GM12878 (cell line): ENCODE results near the gene CEP128.

Source experiments
- TF ChIP-seq, protein P1 (sequence below), 3 experiments: IDR thresholded peaks in 2 of 3; conservative IDR thresholded peaks in 1 of 3; 2 replicates each; pipeline ENCODE4 v1.5.1; 2011; ENCODE audit warnings: low read depth in 3 of 3, low read length in 3 of 3, mild to moderate bottlenecking in 3 of 3, control low read depth in 2 of 3, moderate library complexity in 2 of 3, inconsistent platforms in 1 of 3, mixed read lengths in 1 of 3; ENCODE audit not compliant: control insufficient read depth in 2 of 3, insufficient read depth in 1 of 3; ENCODE audit errors: extremely low read depth in 1 of 3
- TF ChIP-seq, protein P2 (sequence below): IDR thresholded peaks from 2 replicates; pipeline ENCODE4 v1.6.1; 2012; ENCODE audit warnings: low read depth, low read length, improper control_type of control experiment

DNA sequence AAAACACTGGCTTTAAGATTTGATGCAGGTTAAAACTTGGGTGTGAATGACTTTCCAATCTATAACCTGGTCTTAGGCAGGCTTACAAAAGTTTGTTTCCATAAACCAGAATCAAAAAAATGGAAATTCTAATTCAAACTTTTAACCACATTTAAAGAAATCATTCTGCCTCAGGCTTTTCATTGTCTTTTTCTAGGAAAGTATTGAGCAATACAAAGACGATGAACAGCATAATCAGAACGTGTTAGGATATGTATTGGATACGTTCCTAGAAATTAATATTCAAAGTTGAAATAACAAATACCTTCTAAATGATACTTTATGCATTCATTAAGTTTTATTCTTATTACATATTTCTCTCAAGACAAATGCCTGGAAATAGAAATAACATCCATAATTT lies 172.9 kb downstream of the CEP128 start:
- TF ChIP-seq, protein P1, sequence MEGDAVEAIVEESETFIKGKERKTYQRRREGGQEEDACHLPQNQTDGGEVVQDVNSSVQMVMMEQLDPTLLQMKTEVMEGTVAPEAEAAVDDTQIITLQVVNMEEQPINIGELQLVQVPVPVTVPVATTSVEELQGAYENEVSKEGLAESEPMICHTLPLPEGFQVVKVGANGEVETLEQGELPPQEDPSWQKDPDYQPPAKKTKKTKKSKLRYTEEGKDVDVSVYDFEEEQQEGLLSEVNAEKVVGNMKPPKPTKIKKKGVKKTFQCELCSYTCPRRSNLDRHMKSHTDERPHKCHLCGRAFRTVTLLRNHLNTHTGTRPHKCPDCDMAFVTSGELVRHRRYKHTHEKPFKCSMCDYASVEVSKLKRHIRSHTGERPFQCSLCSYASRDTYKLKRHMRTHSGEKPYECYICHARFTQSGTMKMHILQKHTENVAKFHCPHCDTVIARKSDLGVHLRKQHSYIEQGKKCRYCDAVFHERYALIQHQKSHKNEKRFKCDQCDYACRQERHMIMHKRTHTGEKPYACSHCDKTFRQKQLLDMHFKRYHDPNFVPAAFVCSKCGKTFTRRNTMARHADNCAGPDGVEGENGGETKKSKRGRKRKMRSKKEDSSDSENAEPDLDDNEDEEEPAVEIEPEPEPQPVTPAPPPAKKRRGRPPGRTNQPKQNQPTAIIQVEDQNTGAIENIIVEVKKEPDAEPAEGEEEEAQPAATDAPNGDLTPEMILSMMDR (IDR thresholded peaks at IDR 0.05 in 2 of 3, conservative IDR thresholded peaks at IDR 0.05 in 1 of 3; ENCODE audit: control insufficient read depth in 2 of 3, extremely low read depth in 1 of 3, insufficient read depth in 1 of 3, low read depth in 3 of 3, low read length in 3 of 3) = no peak
- TF ChIP-seq, protein P2, sequence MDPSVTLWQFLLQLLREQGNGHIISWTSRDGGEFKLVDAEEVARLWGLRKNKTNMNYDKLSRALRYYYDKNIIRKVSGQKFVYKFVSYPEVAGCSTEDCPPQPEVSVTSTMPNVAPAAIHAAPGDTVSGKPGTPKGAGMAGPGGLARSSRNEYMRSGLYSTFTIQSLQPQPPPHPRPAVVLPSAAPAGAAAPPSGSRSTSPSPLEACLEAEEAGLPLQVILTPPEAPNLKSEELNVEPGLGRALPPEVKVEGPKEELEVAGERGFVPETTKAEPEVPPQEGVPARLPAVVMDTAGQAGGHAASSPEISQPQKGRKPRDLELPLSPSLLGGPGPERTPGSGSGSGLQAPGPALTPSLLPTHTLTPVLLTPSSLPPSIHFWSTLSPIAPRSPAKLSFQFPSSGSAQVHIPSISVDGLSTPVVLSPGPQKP = no peak
